K562 (cell line): ENCODE measurements around the gene ATP2A3. TPM values are rescaled to one million over a fixed set of nuclear protein-coding genes. Genes with fewer than 3 reads are reported as not detected.

ENCODE experiments used
- FOXJ3 ChIP-seq: sonication (generic); formaldehyde crosslinking; IDR thresholded peaks from 2 replicates; pipeline ENCODE4 v1.4.0; 2020; ENCODE audit warnings: mild to moderate bottlenecking, missing genetic modification reagents
- HMGN3 ChIP-seq: IDR thresholded peaks from 2 replicates; pipeline ENCODE4 v1.6.1; 2011; ENCODE audit warnings: borderline replicate concordance, low read depth, mild to moderate bottlenecking, mixed read lengths, low read length; ENCODE audit not compliant: insufficient read length; ENCODE audit errors: extremely low read depth
- POLR2B ChIP-seq: fragments of 450-650 bp; IDR thresholded peaks from 2 replicates; pipeline ENCODE4 v1.6.1; 2018; ENCODE audit warnings: low read depth; ENCODE audit not compliant: partially characterized antibody
- REST ChIP-seq, 2 experiments: fragments of 450-650 bp; formaldehyde crosslinking in 1 of 2; IDR thresholded peaks; 2 replicates each; pipeline versions ENCODE4 v1.4.0 to v1.6.1; 2014 to 2020; ENCODE audit warnings: mild to moderate bottlenecking in 2 of 2, borderline replicate concordance in 1 of 2, low read depth in 1 of 2
- ZFX ChIP-seq: sonication (generic); formaldehyde crosslinking; IDR thresholded peaks from 2 replicates; pipeline ENCODE4 v1.8.0; 2022; ENCODE audit warnings: mild to moderate bottlenecking, missing genetic modification reagents, moderate library complexity
- ZKSCAN8 ChIP-seq: fragments of 200-800 bp; sonication (Bioruptor generic); IDR thresholded peaks from 2 replicates; pipeline ENCODE4 v1.6.1; 2016; ENCODE audit warnings: missing genetic modification characterization, missing compliant biosample characterization
- polyA plus RNA-seq, 8 experiments: library from polyadenylated mRNA; depleted of rRNA in 4 of 8; stranded (reverse) in 5 of 8; unstranded in 3 of 8; fragments of >200 nt; fragmentation: Nextera tagmentation in 2 of 8; fragmentation: Illumina TruSeq in 1 of 8; extraction: Ambion mirVana in 2 of 8; extraction: Trizol in 1 of 8; gene quantifications; 2 replicates each; pipeline versions ENCODE4 v1.2.1 to v1.2.3, GENCODE V29; 2011 to 2014; ENCODE audit warnings: inconsistent platforms in 1 of 8, missing spikeins in 1 of 8
- total RNA-seq, 7 experiments: library from RNA; depleted of rRNA in 6 of 7; stranded (reverse); fragments of >200 nt in 6 of 7; fragmentation: Illumina TruSeq in 2 of 7; extraction: Trizol in 2 of 7; gene quantifications; 2 replicates each; pipeline versions ENCODE4 v1.2.1 to v1.2.3, GENCODE V29; 2011 to 2021; ENCODE audit warnings: low replicate concordance in 1 of 7
- TF ChIP-seq, protein P1 (sequence below), 2 experiments: fragments of 250-450 bp in 1 of 2; fragments of 450-650 bp in 1 of 2; sonication (Bioruptor Pico) in 1 of 2; IDR thresholded peaks; 2 replicates each; pipeline versions ENCODE4 v1.6.1 to v1.8.0; 2016 to 2021; ENCODE audit warnings: mild to moderate bottlenecking in 2 of 2, moderate library complexity in 2 of 2, missing compliant biosample characterization in 1 of 2, missing genetic modification characterization in 1 of 2
- TF ChIP-seq, protein P2 (sequence below), 2 experiments: fragments of 450-650 bp; IDR thresholded peaks; 2 replicates each; pipeline ENCODE4 v1.6.1; 2016
- TF ChIP-seq, protein P3 (sequence below): fragments of 200-800 bp; sonication (Bioruptor generic); IDR thresholded peaks from 2 replicates; pipeline ENCODE4 v1.6.1; 2017; ENCODE audit warnings: missing genetic modification characterization, missing compliant biosample characterization

ATP2A3 gene
- total and polyA plus RNA-seq, 9 of the 15 experiments (the other 6 are each of a cell fraction or from before 2014, with no cell fraction given), result 0.65 to 103 (median 31.3) TPM

- TF ChIP-seq REST (IDR thresholded peaks at IDR 0.05; ENCODE audit: borderline replicate concordance) (peak; percentile 49; the same call in 1 of the 2 replicates), REST (CRISPR knock-in tag; IDR thresholded peaks at IDR 0.05; ENCODE audit: low read depth) (no peak), POLR2B (peak; percentile 19), HMGN3 (peak; percentile 86), ZFX (CRISPR knock-in tag) (peak; percentile 69), FOXJ3 (CRISPR knock-in tag) (no peak), ZKSCAN8 (CRISPR knock-in tag) (no peak)
- TF ChIP-seq, protein P1, sequence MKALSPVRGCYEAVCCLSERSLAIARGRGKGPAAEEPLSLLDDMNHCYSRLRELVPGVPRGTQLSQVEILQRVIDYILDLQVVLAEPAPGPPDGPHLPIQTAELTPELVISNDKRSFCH (CRISPR knock-in tag; IDR thresholded peaks at IDR 0.05), result no peak
- TF ChIP-seq, protein P1 (tag; IDR thresholded peaks at IDR 0.05), result no peak
- TF ChIP-seq, protein P2, sequence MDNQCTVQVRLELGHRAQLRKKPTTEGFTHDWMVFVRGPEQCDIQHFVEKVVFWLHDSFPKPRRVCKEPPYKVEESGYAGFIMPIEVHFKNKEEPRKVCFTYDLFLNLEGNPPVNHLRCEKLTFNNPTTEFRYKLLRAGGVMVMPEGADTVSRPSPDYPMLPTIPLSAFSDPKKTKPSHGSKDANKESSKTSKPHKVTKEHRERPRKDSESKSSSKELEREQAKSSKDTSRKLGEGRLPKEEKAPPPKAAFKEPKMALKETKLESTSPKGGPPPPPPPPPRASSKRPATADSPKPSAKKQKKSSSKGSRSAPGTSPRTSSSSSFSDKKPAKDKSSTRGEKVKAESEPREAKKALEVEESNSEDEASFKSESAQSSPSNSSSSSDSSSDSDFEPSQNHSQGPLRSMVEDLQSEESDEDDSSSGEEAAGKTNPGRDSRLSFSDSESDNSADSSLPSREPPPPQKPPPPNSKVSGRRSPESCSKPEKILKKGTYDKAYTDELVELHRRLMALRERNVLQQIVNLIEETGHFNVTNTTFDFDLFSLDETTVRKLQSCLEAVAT (IDR thresholded peaks at IDR 0.05), result 0 out of 4 replicates have a peak, but pooled peaks of 1 of the 2 experiments have one; percentile 26
- TF ChIP-seq, protein P3, sequence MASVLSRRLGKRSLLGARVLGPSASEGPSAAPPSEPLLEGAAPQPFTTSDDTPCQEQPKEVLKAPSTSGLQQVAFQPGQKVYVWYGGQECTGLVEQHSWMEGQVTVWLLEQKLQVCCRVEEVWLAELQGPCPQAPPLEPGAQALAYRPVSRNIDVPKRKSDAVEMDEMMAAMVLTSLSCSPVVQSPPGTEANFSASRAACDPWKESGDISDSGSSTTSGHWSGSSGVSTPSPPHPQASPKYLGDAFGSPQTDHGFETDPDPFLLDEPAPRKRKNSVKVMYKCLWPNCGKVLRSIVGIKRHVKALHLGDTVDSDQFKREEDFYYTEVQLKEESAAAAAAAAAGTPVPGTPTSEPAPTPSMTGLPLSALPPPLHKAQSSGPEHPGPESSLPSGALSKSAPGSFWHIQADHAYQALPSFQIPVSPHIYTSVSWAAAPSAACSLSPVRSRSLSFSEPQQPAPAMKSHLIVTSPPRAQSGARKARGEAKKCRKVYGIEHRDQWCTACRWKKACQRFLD (CRISPR knock-in tag), result peak; percentile 65; the same call in 1 of the 2 replicates
These were observed 10.0 kb upstream of the ATP2A3 start (continued) for GRCh38 chr17:3974138-3974687.
